H9 (cell line): ENCODE data around the gene DRD5. TPM values are rescaled to one million over a fixed set of nuclear protein-coding genes. Genes with fewer than 3 reads are reported as not detected.

Source experiments
- DNase-seq: peaks from one replicate; pipeline ENCODE4 v3.0.0-alpha.2; 2017
- H2AFZ ChIP-seq: one replicate; pipeline ENCODE4 v1.6.1; 2013; ENCODE audit warnings: mild to moderate bottlenecking, low read length, control low read depth, moderate library complexity
- H2AK5ac ChIP-seq: 2 replicates; pipeline ENCODE4 v1.6.1; 2013; ENCODE audit warnings: low read length, control low read depth, mixed read lengths; ENCODE audit not compliant: insufficient read length
- H2BK120ac ChIP-seq: one replicate; pipeline ENCODE4 v1.6.1; 2013; ENCODE audit warnings: low read depth, mild to moderate bottlenecking, low read length, control low read depth, inconsistent platforms; ENCODE audit not compliant: poor library complexity, severe bottlenecking
- H2BK12ac ChIP-seq: 2 replicates; pipeline ENCODE4 v1.6.1; 2013; ENCODE audit warnings: low read length, control low read depth, mixed read lengths, low read depth; ENCODE audit not compliant: insufficient read length
- H2BK15ac ChIP-seq: 2 replicates; pipeline ENCODE4 v1.6.1; 2013; ENCODE audit warnings: low read depth, low read length, control low read depth
- H2BK20ac ChIP-seq: one replicate; pipeline ENCODE4 v1.6.1; 2013; ENCODE audit warnings: low read depth, mild to moderate bottlenecking, low read length, control low read depth, inconsistent platforms; ENCODE audit not compliant: poor library complexity, severe bottlenecking
- H2BK5ac ChIP-seq: 2 replicates; pipeline ENCODE4 v1.6.1; 2013; ENCODE audit warnings: low read length, control low read depth, mixed read lengths; ENCODE audit not compliant: insufficient read length
- H3K14ac ChIP-seq: 2 replicates; pipeline ENCODE4 v1.6.1; 2013; ENCODE audit warnings: low read length, control low read depth; ENCODE audit not compliant: insufficient read depth
- H3K18ac ChIP-seq: 2 replicates; pipeline ENCODE4 v1.6.1; 2013; ENCODE audit warnings: low read depth, mild to moderate bottlenecking, mixed read lengths, low read length, control low read depth; ENCODE audit not compliant: insufficient read length
- H3K23ac ChIP-seq: 2 replicates; pipeline ENCODE4 v1.6.1; 2013; ENCODE audit warnings: low read length, control low read depth, mixed read lengths, low read depth; ENCODE audit not compliant: insufficient read length
- H3K23me2 ChIP-seq: 2 replicates; pipeline ENCODE4 v1.6.1; 2013; ENCODE audit warnings: low read depth, mild to moderate bottlenecking, mixed read lengths, low read length, control low read depth; ENCODE audit not compliant: insufficient read length, poor library complexity, severe bottlenecking
- H3K27ac ChIP-seq: 2 replicates; pipeline ENCODE4 v1.5.1; 2013; ENCODE audit warnings: low read length, control low read depth, mixed read lengths, low read depth; ENCODE audit not compliant: insufficient read length
- H3K27me3 ChIP-seq: 2 replicates; pipeline ENCODE4 v1.6.1; 2013; ENCODE audit warnings: low read length, control low read depth, inconsistent platforms; ENCODE audit not compliant: insufficient read depth
- H3K4ac ChIP-seq: 2 replicates; pipeline ENCODE4 v1.6.1; 2013; ENCODE audit warnings: low read depth, mild to moderate bottlenecking, control low read depth, inconsistent platforms, low read length, moderate library complexity
- H3K4me1 ChIP-seq: 2 replicates; pipeline ENCODE4 v1.6.1; 2013; ENCODE audit warnings: low read length, control low read depth, inconsistent platforms; ENCODE audit not compliant: insufficient read depth
- H3K4me2 ChIP-seq: 2 replicates; pipeline ENCODE4 v1.6.1; 2013; ENCODE audit warnings: low read length, control low read depth, mixed read lengths; ENCODE audit not compliant: insufficient read length, insufficient read depth
- H3K56ac ChIP-seq: 2 replicates; pipeline ENCODE4 v1.6.1; 2013; ENCODE audit warnings: low read depth, mild to moderate bottlenecking, mixed read lengths, low read length, control low read depth; ENCODE audit not compliant: insufficient read length
- H3K79me1 ChIP-seq: 2 replicates; pipeline ENCODE4 v1.6.1; 2013; ENCODE audit warnings: low read depth, mild to moderate bottlenecking, moderate library complexity, low read length, control low read depth, inconsistent platforms; ENCODE audit not compliant: insufficient read depth, poor library complexity, severe bottlenecking
- H3K79me2 ChIP-seq: 2 replicates; pipeline ENCODE4 v1.6.1; 2013; ENCODE audit warnings: low read length, control low read depth, inconsistent platforms; ENCODE audit not compliant: insufficient read depth
- H3K9ac ChIP-seq: 2 replicates; pipeline ENCODE4 v1.6.1; 2013; ENCODE audit warnings: low read length, control low read depth, mixed read lengths; ENCODE audit not compliant: insufficient read length; ENCODE audit errors: extremely low read depth
- H3K9me3 ChIP-seq: one replicate; pipeline ENCODE4 v1.6.1; 2013; ENCODE audit warnings: low read depth, low read length, inconsistent platforms; ENCODE audit not compliant: control insufficient read depth
- H3T11ph ChIP-seq: one replicate; pipeline ENCODE4 v1.6.1; 2013; ENCODE audit warnings: mild to moderate bottlenecking, low read length, control low read depth, inconsistent platforms
- H4K20me1 ChIP-seq: one replicate; pipeline ENCODE4 v1.6.1; 2013; ENCODE audit not compliant: control insufficient read depth, insufficient read length, insufficient read depth
- H4K5ac ChIP-seq: 2 replicates; pipeline ENCODE4 v1.6.1; 2013; ENCODE audit warnings: low read depth, mild to moderate bottlenecking, mixed read lengths, low read length, control low read depth; ENCODE audit not compliant: insufficient read length
- H4K8ac ChIP-seq: replicated peaks from 2 replicates; pipeline ENCODE4 v1.6.1; 2013; ENCODE audit warnings: low read length, control low read depth, mixed read lengths, low read depth; ENCODE audit not compliant: insufficient read length
- H4K91ac ChIP-seq: 2 replicates; pipeline ENCODE4 v1.6.1; 2013; ENCODE audit warnings: low read depth, mild to moderate bottlenecking, moderate library complexity, mixed read lengths, low read length, control low read depth; ENCODE audit not compliant: insufficient read length
- H3K27ac Mint-ChIP-seq, 3 experiments: 2 replicates in 2 of 3; 3 replicates in 1 of 3; pipeline ENCODE4 v1.8.0; 2020 to 2021; ENCODE audit warnings: mixed read lengths in 3 of 3, mild to moderate bottlenecking in 1 of 3, moderate library complexity in 1 of 3
- H3K27me3 Mint-ChIP-seq: 2 replicates; pipeline ENCODE4 v1.8.0; 2021; ENCODE audit warnings: low read depth, mild to moderate bottlenecking, moderate library complexity, mixed read lengths
- H3K36me3 Mint-ChIP-seq, 3 experiments: 2 replicates in 2 of 3; 3 replicates in 1 of 3; pipeline ENCODE4 v1.8.0; 2020 to 2021; ENCODE audit warnings: low read depth in 3 of 3, mixed read lengths in 3 of 3; ENCODE audit not compliant: insufficient read depth in 1 of 3
- H3K4me1 Mint-ChIP-seq, 2 experiments: 2 replicates each; pipeline ENCODE4 v1.8.0; 2020; ENCODE audit warnings: mixed read lengths in 2 of 2
- H3K4me3 Mint-ChIP-seq, 2 experiments: 2 replicates in 1 of 2; 3 replicates in 1 of 2; pipeline ENCODE4 v1.8.0; 2020 to 2021; ENCODE audit warnings: mild to moderate bottlenecking in 2 of 2, mixed read lengths in 2 of 2, moderate library complexity in 1 of 2
- H3K9me3 Mint-ChIP-seq, 2 experiments: 2 replicates in 1 of 2; 3 replicates in 1 of 2; pipeline ENCODE4 v1.8.0; 2020; ENCODE audit warnings: mild to moderate bottlenecking in 2 of 2, mixed read lengths in 2 of 2, moderate library complexity in 1 of 2
- CTCF ChIP-seq: fragments of 200-600 bp; sonication (generic); conservative IDR thresholded peaks from 3 replicates; pipeline ENCODE4 v1.8.0; 2021; ENCODE audit warnings: antibody characterized with exemption, mild to moderate bottlenecking
- WGBS: extraction: QIAGEN DNeasy Blood & Tissue Kit; methylation state at CpG from one replicate; pipeline ENCODE4 v1.1.7; 2013; ENCODE audit warnings: missing lambda C conversion rate, low lambda C conversion rate, mixed read lengths; ENCODE audit not compliant: insufficient read length; ENCODE audit errors: extremely low coverage; 5-methylcytosine and 5-hydroxymethylcytosine counted together
- total RNA-seq: library from RNA; stranded (reverse); gene quantifications from 2 replicates; pipeline ENCODE4 v1.2.1, GENCODE V29; 2021

The DRD5 gene
- total RNA-seq, 1 experiment from 2014 or later: not detected

- H4K8ac ChIP-seq: no peak overlapping the region
- H2BK20ac ChIP-seq: no peak overlapping the region
- H3K27me3 ChIP-seq: no peaks in the 10 kb centered on the region; the same call in 1 of the 2 replicates
- TF ChIP-seq CTCF: peak; percentile 80
- no peaks in the 10 kb centered on the region for H3K79me1 ChIP-seq
- H3K4me2 ChIP-seq: no peak overlapping the region
- H2BK5ac ChIP-seq: no peak overlapping the region
- no peak overlapping the region for H2BK120ac ChIP-seq
- no peak overlapping the region for H2BK15ac ChIP-seq
- H3T11ph ChIP-seq: no peak overlapping the region
- no peaks in the 10 kb centered on the region for H3K9me3 ChIP-seq
- no peak overlapping the region for H3K4ac ChIP-seq
- H3K4me1 ChIP-seq: no peaks in the 10 kb centered on the region
- no peak overlapping the region for H3K18ac ChIP-seq
- no peaks in the 10 kb centered on the region for H3K36me3 Mint-ChIP-seq
- peaks cover 2 to 11% of the 10 kb centered on the region in 2 experiments; a peak in 2 of 4 replicates for H3K4me1 Mint-ChIP-seq
- no peaks in the 10 kb centered on the region for H3K79me2 ChIP-seq
- no CpG with 5 or more reads among the region's 11 CpGs for WGBS
- no peaks in the 10 kb centered on the region for H4K20me1 ChIP-seq
- H3K14ac ChIP-seq: no peak overlapping the region
- no peak overlapping the region for H3K27ac ChIP-seq
- H3K56ac ChIP-seq: no peak overlapping the region
- peaks cover 19% of the 10 kb centered on the region for H3K27me3 Mint-ChIP-seq
- no peak overlapping the region for H3K23ac ChIP-seq
- DNase-seq: peak; percentile 75
- H3K9me3 Mint-ChIP-seq: no peaks in the 10 kb centered on the region
- no peak overlapping the region for H3K27ac Mint-ChIP-seq
- no peak overlapping the region for H2AFZ ChIP-seq
- no peak overlapping the region for H4K91ac ChIP-seq
- no peak overlapping the region for H3K9ac ChIP-seq
- no peaks in the 10 kb centered on the region for H3K23me2 ChIP-seq
- H4K5ac ChIP-seq: no peak overlapping the region
- H2BK12ac ChIP-seq: no peak overlapping the region
- no peak overlapping the region for H3K4me3 Mint-ChIP-seq
- no peak overlapping the region for H2AK5ac ChIP-seq
These were observed 18.5 kb upstream of the DRD5 start for GRCh38 chr4:9762823-9763475.
